Measurements from ENCODE around the gene NRSN2. TPM values are rescaled to one million over a fixed set of nuclear protein-coding genes. Genes with fewer than 3 reads are reported as not detected.

NRSN2 gene
- total and polyA plus RNA-seq, 2 of the 4 experiments (the other 2 are of a cell fraction): 9.9 to 101 TPM

DNA sequence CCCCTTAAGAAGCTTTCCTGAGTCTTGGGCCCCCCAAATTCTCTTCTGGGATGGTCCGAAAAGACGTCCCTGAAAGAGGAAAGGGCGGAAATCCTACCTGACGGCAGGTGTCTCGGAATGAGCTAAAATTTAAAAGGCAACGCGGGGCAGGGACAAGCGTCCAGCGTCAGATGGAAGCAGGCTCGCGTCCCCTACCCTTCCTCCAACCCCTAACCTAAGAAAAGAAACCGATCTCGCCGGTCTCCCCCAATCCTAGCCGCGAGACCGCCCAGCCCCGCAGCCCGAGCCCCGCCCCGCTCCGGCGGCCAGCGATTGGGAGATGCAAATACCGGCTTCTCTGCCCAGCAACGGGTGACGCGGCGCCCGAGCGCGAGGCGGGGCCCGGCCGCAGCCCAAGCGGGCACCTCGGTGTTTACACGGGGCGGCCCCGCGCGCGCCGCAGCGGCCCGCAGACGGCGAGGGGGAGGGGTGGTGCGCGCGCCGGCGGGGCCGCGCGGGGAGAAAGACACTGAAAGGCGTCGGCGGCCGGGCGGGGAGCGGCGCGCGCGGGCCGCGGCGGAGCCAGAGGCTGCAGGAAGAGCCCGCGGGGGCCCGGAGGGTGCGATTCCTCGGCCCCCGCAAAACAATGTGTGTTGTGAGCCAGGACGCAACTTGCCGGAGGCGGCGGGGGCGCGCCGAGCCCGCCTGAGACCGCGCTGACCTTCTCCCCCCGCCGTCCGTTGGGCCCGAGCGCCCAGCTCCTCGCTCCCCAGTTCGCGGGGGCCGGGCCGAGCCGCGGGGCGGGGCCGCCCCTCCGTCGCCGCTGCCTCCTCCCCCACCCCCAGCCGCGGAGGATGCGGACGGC lies 21.6 kb upstream of the NRSN2 start, which contains the start of gene SOX12:
TSS of gene SOX12 (plus strand) at position 508 of the 844 bp plus-strand sequence. CDS start 373 bp downstream, outside the sequence.
- intact Hi-C loops (cut with micrococcal nuclease): no loop called here
- CTCF ChIA-PET: no interaction called here
- peak; percentile 64 for TF ChIP-seq BHLHE40 (IDR thresholded peaks at IDR 0.05; ENCODE audit: low read depth, low read length)
- TF ChIP-seq, protein P1, sequence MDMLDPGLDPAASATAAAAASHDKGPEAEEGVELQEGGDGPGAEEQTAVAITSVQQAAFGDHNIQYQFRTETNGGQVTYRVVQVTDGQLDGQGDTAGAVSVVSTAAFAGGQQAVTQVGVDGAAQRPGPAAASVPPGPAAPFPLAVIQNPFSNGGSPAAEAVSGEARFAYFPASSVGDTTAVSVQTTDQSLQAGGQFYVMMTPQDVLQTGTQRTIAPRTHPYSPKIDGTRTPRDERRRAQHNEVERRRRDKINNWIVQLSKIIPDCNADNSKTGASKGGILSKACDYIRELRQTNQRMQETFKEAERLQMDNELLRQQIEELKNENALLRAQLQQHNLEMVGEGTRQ (IDR thresholded peaks at IDR 0.05; ENCODE audit: low read depth, low read length): no peak
- TF ChIP-seq, protein P2, sequence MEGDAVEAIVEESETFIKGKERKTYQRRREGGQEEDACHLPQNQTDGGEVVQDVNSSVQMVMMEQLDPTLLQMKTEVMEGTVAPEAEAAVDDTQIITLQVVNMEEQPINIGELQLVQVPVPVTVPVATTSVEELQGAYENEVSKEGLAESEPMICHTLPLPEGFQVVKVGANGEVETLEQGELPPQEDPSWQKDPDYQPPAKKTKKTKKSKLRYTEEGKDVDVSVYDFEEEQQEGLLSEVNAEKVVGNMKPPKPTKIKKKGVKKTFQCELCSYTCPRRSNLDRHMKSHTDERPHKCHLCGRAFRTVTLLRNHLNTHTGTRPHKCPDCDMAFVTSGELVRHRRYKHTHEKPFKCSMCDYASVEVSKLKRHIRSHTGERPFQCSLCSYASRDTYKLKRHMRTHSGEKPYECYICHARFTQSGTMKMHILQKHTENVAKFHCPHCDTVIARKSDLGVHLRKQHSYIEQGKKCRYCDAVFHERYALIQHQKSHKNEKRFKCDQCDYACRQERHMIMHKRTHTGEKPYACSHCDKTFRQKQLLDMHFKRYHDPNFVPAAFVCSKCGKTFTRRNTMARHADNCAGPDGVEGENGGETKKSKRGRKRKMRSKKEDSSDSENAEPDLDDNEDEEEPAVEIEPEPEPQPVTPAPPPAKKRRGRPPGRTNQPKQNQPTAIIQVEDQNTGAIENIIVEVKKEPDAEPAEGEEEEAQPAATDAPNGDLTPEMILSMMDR (conservative IDR thresholded peaks at IDR 0.05; ENCODE audit: low read depth, low read length): no peak
- TF ChIP-seq FOS (IDR thresholded peaks at IDR 0.05; ENCODE audit: low read depth, low read length): no peak
- TF ChIP-seq POLR2A (IDR thresholded peaks at IDR 0.05; ENCODE audit: low read depth, low read length): peak; percentile 70
- TF ChIP-seq CHD1 (IDR thresholded peaks at IDR 0.05; ENCODE audit: low read depth, low read length): no peak
- TF ChIP-seq MAZ (IDR thresholded peaks at IDR 0.05; ENCODE audit: borderline replicate concordance, low read depth, low read length): peak; percentile 85
- TF ChIP-seq RAD21 (IDR thresholded peaks at IDR 0.05; ENCODE audit: low read length): no peak
- no peak for TF ChIP-seq RCOR1 (IDR thresholded peaks at IDR 0.05; ENCODE audit: insufficient replicate concordance, low read length)
- no peak for TF ChIP-seq MAFK (IDR thresholded peaks at IDR 0.05; ENCODE audit: low read depth, low read length)
- 0 out of 2 replicates have a peak, but pooled peaks have one; percentile 10 for TF ChIP-seq MXI1 (IDR thresholded peaks at IDR 0.05; ENCODE audit: borderline replicate concordance, low read depth, low read length)
- TF ChIP-seq, protein P3, sequence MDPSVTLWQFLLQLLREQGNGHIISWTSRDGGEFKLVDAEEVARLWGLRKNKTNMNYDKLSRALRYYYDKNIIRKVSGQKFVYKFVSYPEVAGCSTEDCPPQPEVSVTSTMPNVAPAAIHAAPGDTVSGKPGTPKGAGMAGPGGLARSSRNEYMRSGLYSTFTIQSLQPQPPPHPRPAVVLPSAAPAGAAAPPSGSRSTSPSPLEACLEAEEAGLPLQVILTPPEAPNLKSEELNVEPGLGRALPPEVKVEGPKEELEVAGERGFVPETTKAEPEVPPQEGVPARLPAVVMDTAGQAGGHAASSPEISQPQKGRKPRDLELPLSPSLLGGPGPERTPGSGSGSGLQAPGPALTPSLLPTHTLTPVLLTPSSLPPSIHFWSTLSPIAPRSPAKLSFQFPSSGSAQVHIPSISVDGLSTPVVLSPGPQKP (IDR thresholded peaks at IDR 0.05; ENCODE audit: borderline replicate concordance, low read depth, low read length): no peak
- peak; percentile 100 for TF ChIP-seq RFX5 (IDR thresholded peaks at IDR 0.05; ENCODE audit: low read depth, low read length)

More for the DNA sequence above, 21.6 kb upstream of the NRSN2 start, which contains the start of gene SOX12:
- H2AK9ac ChIP-seq (replicated peaks; ENCODE audit: low read depth, low read length, poor library complexity): peak within 1 kb of the TSS; percentile 99
- peak within 1 kb of the TSS; percentile 94 for H3K4me3 ChIP-seq (ENCODE audit: insufficient read depth, low read depth, low read length)
- H4K5ac ChIP-seq (ENCODE audit: low read depth, low read length): peak within 1 kb of the TSS; percentile 43
- H3K18ac ChIP-seq (ENCODE audit: low read depth, low read length): peak within 1 kb of the TSS; percentile 49
- ATAC-seq (ENCODE audit: low read depth): peak; percentile 65
- peak within 1 kb of the TSS; percentile 92 for H2BK5ac ChIP-seq (ENCODE audit: low read depth, low read length, poor library complexity, severe bottlenecking)
- peak within 1 kb of the TSS; percentile 97 for H3K27ac ChIP-seq (ENCODE audit: insufficient read depth, low read length)
- H3K56ac ChIP-seq (ENCODE audit: extremely low read depth, insufficient read depth, low read length): peak within 1 kb of the TSS; percentile 87
- peak within 1 kb of the TSS; percentile 87 for H3K9ac ChIP-seq (ENCODE audit: low read depth, low read length)
- peaks cover 4% of the 10 kb centered on the region; the same call in 1 of the 2 replicates for H3K9me1 ChIP-seq (ENCODE audit: insufficient read depth, low read length)
- H4K8ac ChIP-seq (ENCODE audit: low read depth in 2 of 2, low read length in 2 of 2): peak within 1 kb of the TSS; percentile 77 to 82; a peak in 2 of 4 replicates
- WGBS, 2 experiments (ENCODE audit: extremely low coverage in 2 of 2, insufficient read length in 1 of 2): 0% methylated on average over 20 of the region's 106 CpGs; no CpG with 5 or more reads in 1 of the 2 experiments
- dilution Hi-C loops (cut with HindIII; ENCODE audit: low sequenced_read_pairs, unreplicated experiment): no loop called here
- peak within 1 kb of the TSS; percentile 87 for H4K91ac ChIP-seq (ENCODE audit: insufficient read depth, low read depth, low read length)
- H3K9me3 ChIP-seq (ENCODE audit: control insufficient read depth, insufficient read depth, low read length): peaks cover 2% of the 10 kb centered on the region; the same call in 1 of the 2 replicates
- peaks cover 8% of the 10 kb centered on the region; the same call in 1 of the 2 replicates for H3K36me3 ChIP-seq (ENCODE audit: control insufficient read depth, insufficient read depth, low read length)
- H4K20me1 ChIP-seq (ENCODE audit: insufficient read depth, low read length): peaks cover 36% of the 10 kb centered on the region
- H2BK15ac ChIP-seq (ENCODE audit: low read depth, low read length): peak within 1 kb of the TSS; percentile 79; the same call in 2 of the 3 replicates
- H3K27me3 ChIP-seq (ENCODE audit: control insufficient read depth, insufficient read depth, low read length): no peaks in the 10 kb centered on the region
- peak within 1 kb of the TSS; percentile 95; the same call in 1 of the 2 replicates for H3K23ac ChIP-seq (ENCODE audit: low read depth, low read length)
- H2BK120ac ChIP-seq (ENCODE audit: low read depth, low read length): peak within 1 kb of the TSS; percentile 69
- H3K4me1 ChIP-seq (ENCODE audit: control insufficient read depth, insufficient read depth, low read length): peaks cover 16% of the 10 kb centered on the region
- POLR2A ChIA-PET (ENCODE audit: unreplicated experiment): interaction anchor here (0.5 to 0.6 kb wide), 2 partner anchors 113 to 153 kb away, joined by 3 to 13 read pairs; no protein-coding TSS in a partner anchor
- no TSS peak for BruUV-seq (replicated peaks)
- H2AFZ ChIP-seq (replicated peaks; ENCODE audit: low read length, poor library complexity): peak within 1 kb of the TSS; percentile 97
- peak within 1 kb of the TSS; percentile 84 for H3K14ac ChIP-seq (replicated peaks; ENCODE audit: low read depth, low read length)
- in situ Hi-C loops (cut with MboI; ENCODE audit: low sequenced_read_pairs): no loop called here
- peak within 1 kb of the TSS; percentile 92 for H3K4ac ChIP-seq (ENCODE audit: low read depth, low read length)
- peak within 1 kb of the TSS; percentile 93 for H2AK5ac ChIP-seq (ENCODE audit: low read depth, low read length)
- peak; percentile 87 for DNase-seq
- peak within 1 kb of the TSS; percentile 83 for H3K4me2 ChIP-seq (ENCODE audit: low read depth, low read length)
- H3K79me1 ChIP-seq (ENCODE audit: low read depth in 1 of 2, low read length in 2 of 2): peaks cover 22 to 37% of the 10 kb centered on the region in 2 experiments; a peak in 3 of 4 replicates
- H2BK20ac ChIP-seq (ENCODE audit: low read depth, low read length): no peak within 1 kb of the TSS

All from IMR-90 (cell line).